GM23338 (cell line): ENCODE measurements around the gene DPH2.

ENCODE experiments used
- CTCF ChIP-seq, 2 experiments: fragments of 200-600 bp in 1 of 2; sonication (generic) in 1 of 2; conservative IDR thresholded peaks; 2 replicates each; pipeline versions ENCODE4 v1.5.1 to v1.6.1; 2016 to 2017; ENCODE audit warnings: antibody characterized with exemption in 2 of 2, low read depth in 2 of 2, mild to moderate bottlenecking in 2 of 2, moderate library complexity in 1 of 2
- EZH2 ChIP-seq: fragments of 200-600 bp; sonication (generic); IDR thresholded peaks from one replicate; pipeline ENCODE4 v1.8.0; 2017; ENCODE audit warnings: antibody characterized with exemption, mild to moderate bottlenecking, low read depth; ENCODE audit not compliant: unreplicated experiment
- EZH2phosphoT487 ChIP-seq: fragments of 200-600 bp; sonication (generic); IDR thresholded peaks from one replicate; pipeline ENCODE4 v1.8.1; 2018; ENCODE audit warnings: antibody characterized with exemption; ENCODE audit not compliant: unreplicated experiment
- JUNB ChIP-seq: IDR thresholded peaks from one replicate; pipeline ENCODE4 v1.6.1; 2016; ENCODE audit warnings: antibody characterized with exemption; ENCODE audit not compliant: unreplicated experiment
- NANOG ChIP-seq: IDR thresholded peaks from 2 replicates; pipeline ENCODE4 v1.6.1; 2016; ENCODE audit warnings: antibody characterized with exemption, borderline replicate concordance
- POLR2AphosphoS5 ChIP-seq: IDR thresholded peaks from 2 replicates; pipeline ENCODE4 v1.6.1; 2016; ENCODE audit warnings: antibody characterized with exemption, low read depth
- REST ChIP-seq: IDR thresholded peaks from one replicate; pipeline ENCODE4 v1.6.1; 2018; ENCODE audit warnings: antibody characterized with exemption; ENCODE audit not compliant: unreplicated experiment
- TF ChIP-seq, protein P1 (sequence below): fragments of 250-450 bp; sonication (Bioruptor Pico); IDR thresholded peaks from 2 replicates; pipeline ENCODE4 v1.5.0; 2020; ENCODE audit warnings: mild to moderate bottlenecking, moderate library complexity

GRCh38 chr1:43993206-43993914 is 23.6 kb downstream of the DPH2 start:
- TF ChIP-seq CTCF (conservative IDR thresholded peaks at IDR 0.05; ENCODE audit: low read depth in 2 of 2): no peak
- TF ChIP-seq POLR2AphosphoS5: no peak
- TF ChIP-seq EZH2: no peak
- TF ChIP-seq REST: no peak
- TF ChIP-seq EZH2phosphoT487: no peak
- TF ChIP-seq, protein P1, sequence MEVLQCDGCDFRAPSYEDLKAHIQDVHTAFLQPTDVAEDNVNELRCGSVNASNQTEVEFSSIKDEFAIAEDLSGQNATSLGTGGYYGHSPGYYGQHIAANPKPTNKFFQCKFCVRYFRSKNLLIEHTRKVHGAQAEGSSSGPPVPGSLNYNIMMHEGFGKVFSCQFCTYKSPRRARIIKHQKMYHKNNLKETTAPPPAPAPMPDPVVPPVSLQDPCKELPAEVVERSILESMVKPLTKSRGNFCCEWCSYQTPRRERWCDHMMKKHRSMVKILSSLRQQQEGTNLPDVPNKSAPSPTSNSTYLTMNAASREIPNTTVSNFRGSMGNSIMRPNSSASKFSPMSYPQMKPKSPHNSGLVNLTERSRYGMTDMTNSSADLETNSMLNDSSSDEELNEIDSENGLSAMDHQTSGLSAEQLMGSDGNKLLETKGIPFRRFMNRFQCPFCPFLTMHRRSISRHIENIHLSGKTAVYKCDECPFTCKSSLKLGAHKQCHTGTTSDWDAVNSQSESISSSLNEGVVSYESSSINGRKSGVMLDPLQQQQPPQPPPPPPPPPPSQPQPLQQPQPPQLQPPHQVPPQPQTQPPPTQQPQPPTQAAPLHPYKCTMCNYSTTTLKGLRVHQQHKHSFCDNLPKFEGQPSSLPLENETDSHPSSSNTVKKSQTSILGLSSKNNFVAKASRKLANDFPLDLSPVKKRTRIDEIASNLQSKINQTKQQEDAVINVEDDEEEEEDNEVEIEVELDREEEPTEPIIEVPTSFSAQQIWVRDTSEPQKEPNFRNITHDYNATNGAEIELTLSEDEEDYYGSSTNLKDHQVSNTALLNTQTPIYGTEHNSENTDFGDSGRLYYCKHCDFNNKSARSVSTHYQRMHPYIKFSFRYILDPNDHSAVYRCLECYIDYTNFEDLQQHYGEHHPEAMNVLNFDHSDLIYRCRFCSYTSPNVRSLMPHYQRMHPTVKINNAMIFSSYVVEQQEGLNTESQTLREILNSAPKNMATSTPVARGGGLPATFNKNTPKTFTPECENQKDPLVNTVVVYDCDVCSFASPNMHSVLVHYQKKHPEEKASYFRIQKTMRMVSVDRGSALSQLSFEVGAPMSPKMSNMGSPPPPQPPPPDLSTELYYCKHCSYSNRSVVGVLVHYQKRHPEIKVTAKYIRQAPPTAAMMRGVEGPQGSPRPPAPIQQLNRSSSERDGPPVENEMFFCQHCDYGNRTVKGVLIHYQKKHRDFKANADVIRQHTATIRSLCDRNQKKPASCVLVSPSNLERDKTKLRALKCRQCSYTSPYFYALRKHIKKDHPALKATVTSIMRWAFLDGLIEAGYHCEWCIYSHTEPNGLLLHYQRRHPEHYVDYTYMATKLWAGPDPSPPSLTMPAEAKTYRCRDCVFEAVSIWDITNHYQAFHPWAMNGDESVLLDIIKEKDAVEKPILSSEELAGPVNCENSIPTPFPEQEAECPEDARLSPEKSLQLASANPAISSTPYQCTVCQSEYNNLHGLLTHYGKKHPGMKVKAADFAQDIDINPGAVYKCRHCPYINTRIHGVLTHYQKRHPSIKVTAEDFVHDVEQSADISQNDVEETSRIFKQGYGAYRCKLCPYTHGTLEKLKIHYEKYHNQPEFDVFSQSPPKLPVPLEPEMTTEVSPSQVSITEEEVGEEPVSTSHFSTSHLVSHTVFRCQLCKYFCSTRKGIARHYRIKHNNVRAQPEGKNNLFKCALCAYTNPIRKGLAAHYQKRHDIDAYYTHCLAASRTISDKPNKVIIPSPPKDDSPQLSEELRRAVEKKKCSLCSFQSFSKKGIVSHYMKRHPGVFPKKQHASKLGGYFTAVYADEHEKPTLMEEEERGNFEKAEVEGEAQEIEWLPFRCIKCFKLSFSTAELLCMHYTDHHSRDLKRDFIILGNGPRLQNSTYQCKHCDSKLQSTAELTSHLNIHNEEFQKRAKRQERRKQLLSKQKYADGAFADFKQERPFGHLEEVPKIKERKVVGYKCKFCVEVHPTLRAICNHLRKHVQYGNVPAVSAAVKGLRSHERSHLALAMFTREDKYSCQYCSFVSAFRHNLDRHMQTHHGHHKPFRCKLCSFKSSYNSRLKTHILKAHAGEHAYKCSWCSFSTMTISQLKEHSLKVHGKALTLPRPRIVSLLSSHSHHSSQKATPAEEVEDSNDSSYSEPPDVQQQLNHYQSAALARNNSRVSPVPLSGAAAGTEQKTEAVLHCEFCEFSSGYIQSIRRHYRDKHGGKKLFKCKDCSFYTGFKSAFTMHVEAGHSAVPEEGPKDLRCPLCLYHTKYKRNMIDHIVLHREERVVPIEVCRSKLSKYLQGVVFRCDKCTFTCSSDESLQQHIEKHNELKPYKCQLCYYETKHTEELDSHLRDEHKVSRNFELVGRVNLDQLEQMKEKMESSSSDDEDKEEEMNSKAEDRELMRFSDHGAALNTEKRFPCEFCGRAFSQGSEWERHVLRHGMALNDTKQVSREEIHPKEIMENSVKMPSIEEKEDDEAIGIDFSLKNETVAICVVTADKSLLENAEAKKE (CRISPR knock-in tag): no peak
- no peak for TF ChIP-seq JUNB
- no peak for TF ChIP-seq NANOG
